OCI-LY1 (cell line): Measurements from ENCODE around the gene SP110.

Experiments
- H2AFZ ChIP-seq: fragments of 200-600 bp; sonication (generic), shearing (Covaris generic); 2 replicates; pipeline ENCODE4 v1.6.0; 2014; ENCODE audit warnings: antibody characterized with exemption, mild to moderate bottlenecking, low read length
- H3F3A ChIP-seq: fragments of 200-600 bp; sonication (generic), shearing (Covaris generic); 2 replicates; pipeline ENCODE4 v1.6.0; 2014; ENCODE audit warnings: mild to moderate bottlenecking, antibody characterized with exemption, low read length, moderate library complexity; ENCODE audit not compliant: insufficient read depth
- H3K27ac ChIP-seq: fragments of 200-600 bp; sonication (generic); 2 replicates; pipeline ENCODE4 v1.5.1; 2014; ENCODE audit warnings: low read length, mixed run types, mild to moderate bottlenecking, low read depth; ENCODE audit not compliant: poor library complexity, severe bottlenecking
- H3K27me3 ChIP-seq: fragments of 200-600 bp; sonication (generic); 2 replicates; pipeline ENCODE4 v1.6.0; 2014; ENCODE audit warnings: antibody characterized with exemption, mild to moderate bottlenecking, low read length, moderate library complexity; ENCODE audit not compliant: insufficient read depth
- H3K36me3 ChIP-seq: fragments of 200-600 bp; sonication (generic); 2 replicates; pipeline ENCODE4 v1.6.1; 2014; ENCODE audit warnings: mild to moderate bottlenecking, antibody characterized with exemption, low read length, moderate library complexity, mixed read lengths; ENCODE audit not compliant: insufficient read depth
- H3K4me1 ChIP-seq: fragments of 200-600 bp; sonication (generic); 2 replicates; pipeline ENCODE4 v1.5.1; 2014; ENCODE audit warnings: mild to moderate bottlenecking, low read length, moderate library complexity; ENCODE audit not compliant: insufficient read depth, severe bottlenecking
- H3K4me2 ChIP-seq: fragments of 200-600 bp; sonication (generic), shearing (Covaris generic); 2 replicates; pipeline ENCODE4 v1.6.1; 2014; ENCODE audit warnings: low read length
- H3K4me3 ChIP-seq: fragments of 200-600 bp; sonication (generic); 2 replicates; pipeline ENCODE4 v1.5.1; 2014; ENCODE audit warnings: low read length, low read depth, mild to moderate bottlenecking, mixed read lengths; ENCODE audit not compliant: poor library complexity, severe bottlenecking
- H3K79me2 ChIP-seq: fragments of 200-600 bp; shearing (Covaris generic); 2 replicates; pipeline ENCODE4 v1.6.1; 2016; ENCODE audit warnings: mixed run types, low read length, mixed read lengths; ENCODE audit not compliant: insufficient read depth
- H3K9ac ChIP-seq: fragments of 200-600 bp; sonication (generic), shearing (Covaris generic); 2 replicates; pipeline ENCODE4 v1.6.1; 2014; ENCODE audit warnings: mild to moderate bottlenecking, low read length, mixed read lengths
- H3K9me2 ChIP-seq: fragments of 200-600 bp; sonication (generic), shearing (Covaris generic); 2 replicates; pipeline ENCODE4 v1.6.1; 2014; ENCODE audit warnings: low read depth, mild to moderate bottlenecking, low read length, mixed read lengths
- H3K9me3 ChIP-seq: fragments of 200-600 bp; shearing (Covaris generic); 2 replicates; pipeline ENCODE4 v1.6.1; 2014; ENCODE audit warnings: low read length, mixed read lengths
- H4K20me1 ChIP-seq: fragments of 200-600 bp; sonication (generic), shearing (Covaris generic); 2 replicates; pipeline ENCODE4 v1.6.0; 2016; ENCODE audit warnings: mild to moderate bottlenecking, low read length; ENCODE audit not compliant: insufficient read depth
- EZH2 ChIP-seq: fragments of 200-600 bp; sonication (generic), shearing (Covaris generic); IDR thresholded peaks from 2 replicates; pipeline ENCODE4 v1.8.0; 2017; ENCODE audit warnings: borderline replicate concordance, mixed run types, mild to moderate bottlenecking, antibody characterized with exemption, low read length, moderate library complexity, mixed read lengths
- TF ChIP-seq, protein P1 (sequence below): fragments of 200-600 bp; sonication (generic), shearing (Covaris generic); IDR thresholded peaks from 2 replicates; pipeline ENCODE4 v1.5.1; 2017; ENCODE audit warnings: mild to moderate bottlenecking, antibody characterized with exemption, low read length, moderate library complexity, mixed read lengths

SP110 gene

GRCh38 chr2:230203110-230203676 is 16.6 kb downstream of the SP110 start:
- Histone ChIP-seq H3K4me2 (peak overlapping the region; percentile 96), H3K9ac (peak overlapping the region; percentile 80), H3K36me3 (peaks cover 75% of the 10 kb centered on the region), H3K4me1 (peaks cover 45% of the 10 kb centered on the region), H3K27me3 (no peaks in the 10 kb centered on the region), H3F3A (no peaks in the 10 kb centered on the region), H2AFZ (no peak overlapping the region), H3K79me2 (peaks cover 12% of the 10 kb centered on the region), H3K4me3 (peak overlapping the region; percentile 71), H3K9me3 (no peaks in the 10 kb centered on the region), H3K9me2 (no peaks in the 10 kb centered on the region), H4K20me1 (no peaks in the 10 kb centered on the region), H3K27ac (peak overlapping the region; percentile 94)
- TF ChIP-seq, protein P1, sequence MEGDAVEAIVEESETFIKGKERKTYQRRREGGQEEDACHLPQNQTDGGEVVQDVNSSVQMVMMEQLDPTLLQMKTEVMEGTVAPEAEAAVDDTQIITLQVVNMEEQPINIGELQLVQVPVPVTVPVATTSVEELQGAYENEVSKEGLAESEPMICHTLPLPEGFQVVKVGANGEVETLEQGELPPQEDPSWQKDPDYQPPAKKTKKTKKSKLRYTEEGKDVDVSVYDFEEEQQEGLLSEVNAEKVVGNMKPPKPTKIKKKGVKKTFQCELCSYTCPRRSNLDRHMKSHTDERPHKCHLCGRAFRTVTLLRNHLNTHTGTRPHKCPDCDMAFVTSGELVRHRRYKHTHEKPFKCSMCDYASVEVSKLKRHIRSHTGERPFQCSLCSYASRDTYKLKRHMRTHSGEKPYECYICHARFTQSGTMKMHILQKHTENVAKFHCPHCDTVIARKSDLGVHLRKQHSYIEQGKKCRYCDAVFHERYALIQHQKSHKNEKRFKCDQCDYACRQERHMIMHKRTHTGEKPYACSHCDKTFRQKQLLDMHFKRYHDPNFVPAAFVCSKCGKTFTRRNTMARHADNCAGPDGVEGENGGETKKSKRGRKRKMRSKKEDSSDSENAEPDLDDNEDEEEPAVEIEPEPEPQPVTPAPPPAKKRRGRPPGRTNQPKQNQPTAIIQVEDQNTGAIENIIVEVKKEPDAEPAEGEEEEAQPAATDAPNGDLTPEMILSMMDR: no peak
- no peak for TF ChIP-seq EZH2

DNA sequence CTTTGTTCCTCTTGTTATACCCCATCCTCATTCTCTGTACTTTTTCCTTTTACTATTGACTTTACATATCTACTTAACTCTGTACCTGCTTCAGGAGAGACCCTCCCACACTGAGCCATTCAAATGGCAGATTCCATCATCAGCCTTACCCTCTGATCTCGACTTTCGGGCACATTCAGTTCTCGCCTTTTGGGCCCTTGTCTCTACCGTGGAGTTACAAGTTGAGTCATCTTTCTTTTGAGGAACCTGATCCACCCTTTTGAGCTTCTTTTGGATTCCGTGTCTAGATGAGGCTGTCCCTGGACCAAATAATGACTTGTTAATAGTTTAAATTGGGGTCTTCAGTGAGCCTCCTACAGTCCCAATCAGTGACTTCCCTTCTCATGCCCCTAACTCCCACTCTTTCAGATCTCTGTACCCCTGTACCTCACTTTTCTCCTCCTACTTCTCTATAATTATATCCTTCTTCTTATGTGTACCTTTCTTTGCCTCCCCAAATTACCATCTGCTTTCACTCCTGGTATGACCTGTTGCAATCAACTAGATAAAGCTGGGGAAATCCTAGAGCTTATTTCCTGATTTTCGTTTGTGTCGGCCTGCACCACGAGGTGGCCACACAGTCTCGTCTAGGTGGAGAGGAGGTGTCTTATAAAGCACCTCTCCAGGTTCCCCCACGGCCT is 17.2 kb downstream of the SP110 start:
- Histone ChIP-seq H3K79me2 (peaks cover 12% of the 10 kb centered on the region), H3K4me1 (peaks cover 45% of the 10 kb centered on the region), H3K9ac (peak overlapping the region; percentile 80; the same call in 1 of the 2 replicates), H3K27ac (peak overlapping the region; percentile 94), H3K36me3 (peaks cover 75% of the 10 kb centered on the region), H3K4me2 (peak overlapping the region; percentile 96), H4K20me1 (no peaks in the 10 kb centered on the region), H3K9me2 (no peaks in the 10 kb centered on the region), H3K9me3 (no peaks in the 10 kb centered on the region), H3F3A (no peaks in the 10 kb centered on the region), H3K27me3 (no peaks in the 10 kb centered on the region), H3K4me3 (peak overlapping the region; percentile 71), H2AFZ (no peak overlapping the region)
- no peak for TF ChIP-seq EZH2
- TF ChIP-seq, protein P1: peak; percentile 77

- Histone ChIP-seq H3K4me3 (no peak overlapping the region), H4K20me1 (no peaks in the 10 kb centered on the region), H3F3A (no peaks in the 10 kb centered on the region), H3K9me3 (no peaks in the 10 kb centered on the region), H3K27ac (no peak overlapping the region), H3K4me2 (no peak overlapping the region), H3K36me3 (peaks cover 59% of the 10 kb centered on the region), H3K9me2 (no peaks in the 10 kb centered on the region), H3K9ac (no peak overlapping the region), H3K27me3 (no peaks in the 10 kb centered on the region), H2AFZ (no peak overlapping the region), H3K79me2 (no peaks in the 10 kb centered on the region), H3K4me1 (no peaks in the 10 kb centered on the region)
- TF ChIP-seq, protein P1: no peak
- no peak for TF ChIP-seq EZH2
Measured at GRCh38 chr2:230184727-230185578, 34.8 kb downstream of the SP110 start.
